HepG2 (cell line): ENCODE results near the gene SMARCA2. TPM values are rescaled to one million over a fixed set of nuclear protein-coding genes. Genes with fewer than 3 reads are reported as not detected.

Source experiments
- ATAC-seq: fragments of 200-7000 bp; cut with Tn5 transposase; 3 replicates; pipeline ENCODE4 v1.9.1; 2020; ENCODE audit warnings: mild to moderate bottlenecking, moderate library complexity
- BruUV-seq: library from RNA; stranded (reverse); fragments of 400-500 nt; replicated peaks from 2 replicates; lab custom pipeline; 2021; lab: Mats Ljungman, UMichigan
- CTCF ChIA-PET: fragments of 300-600 bp; formaldehyde crosslinking; extraction: SDS; loops from one replicate; lab custom pipeline; 2021; ENCODE audit warnings: low total read pairs, inconsistent platforms, low intra/inter-chr PET ratio; lab: Yijun Ruan, JAX
- POLR2A ChIA-PET: fragments of 350-600 bp; sonication (Branson Sonifier 250); formaldehyde crosslinking; loops from one replicate; lab custom pipeline; 2020; ENCODE audit warnings: antibody characterized with exemption, inconsistent platforms; lab: Yijun Ruan, JAX
- DNase-seq: peaks from one replicate; pipeline ENCODE4 v3.0.0-alpha.2; 2015; ENCODE audit warnings: low spot score
- FAIRE-seq: peaks from 3 replicates; lab custom pipeline; 2011; peaks lifted over from hg19 to GRCh38; lab: Jason Lieb, UNC
- H2AFZ ChIP-seq: one replicate; pipeline ENCODE4 v1.6.1; 2011; ENCODE audit warnings: low read length, inconsistent platforms
- H3K27ac ChIP-seq: fragments of 300-600 bp; 3 replicates; pipeline ENCODE4 v1.8.0; 2011; ENCODE audit warnings: mixed run types, mild to moderate bottlenecking, mixed read lengths, low read length, inconsistent platforms; ENCODE audit not compliant: insufficient read depth; ENCODE audit errors: extremely low read length
- H3K27me3 ChIP-seq, 2 experiments: fragments of 200-600 bp in 1 of 2; 2 replicates in 1 of 2; 3 replicates in 1 of 2; pipeline versions ENCODE4 v1.6.0 to v1.8.0; 2011; ENCODE audit warnings: low read length in 2 of 2, mild to moderate bottlenecking in 2 of 2, moderate library complexity in 2 of 2, inconsistent platforms in 1 of 2; ENCODE audit not compliant: insufficient read depth in 2 of 2, control insufficient read depth in 1 of 2
- H3K36me3 ChIP-seq, 2 experiments: fragments of 200-600 bp in 1 of 2; replicated peaks in 1 of 2; 2 replicates in 1 of 2; 3 replicates in 1 of 2; pipeline versions ENCODE4 v1.5.1 to v1.8.0; 2011; ENCODE audit warnings: low read length in 2 of 2, inconsistent platforms in 1 of 2; ENCODE audit not compliant: insufficient read depth in 2 of 2, control insufficient read depth in 1 of 2
- H3K4me1 ChIP-seq: 2 replicates; pipeline ENCODE4 v1.5.1; 2012; ENCODE audit warnings: low read length, inconsistent platforms; ENCODE audit not compliant: insufficient read depth
- H3K4me2 ChIP-seq: 2 replicates; pipeline ENCODE4 v1.6.0; 2011; ENCODE audit warnings: low read depth, low read length, inconsistent platforms
- H3K4me3 ChIP-seq, 3 experiments: fragments of 200-600 bp in 1 of 3; sonication (generic), shearing (Covaris generic) in 1 of 3; replicated peaks in 1 of 3; 2 replicates each; pipeline ENCODE4 v1.5.1; 2011 to 2016; ENCODE audit warnings: low read length in 3 of 3, inconsistent platforms in 2 of 3, low read depth in 2 of 3, mild to moderate bottlenecking in 2 of 3, control low read depth in 1 of 3, mixed read lengths in 1 of 3; ENCODE audit not compliant: insufficient read depth in 1 of 3
- H3K79me2 ChIP-seq: one replicate; pipeline ENCODE4 v1.6.1; 2011; ENCODE audit warnings: low read length, inconsistent platforms; ENCODE audit not compliant: insufficient read depth
- H3K9ac ChIP-seq: 2 replicates; pipeline ENCODE4 v1.6.0; 2011; ENCODE audit warnings: mild to moderate bottlenecking, low read depth, low read length, inconsistent platforms; ENCODE audit not compliant: insufficient read depth
- H3K9me3 ChIP-seq: 2 replicates; pipeline ENCODE4 v1.5.1; 2012; ENCODE audit warnings: mild to moderate bottlenecking, low read length
- H4K20me1 ChIP-seq: 2 replicates; pipeline ENCODE4 v1.6.0; 2011; ENCODE audit warnings: inconsistent platforms, mild to moderate bottlenecking, low read length, moderate library complexity; ENCODE audit not compliant: insufficient read depth
- ARNT2 ChIP-seq: sonication (generic); formaldehyde crosslinking; IDR thresholded peaks from 2 replicates; pipeline ENCODE4 v1.8.0; 2022; ENCODE audit warnings: mild to moderate bottlenecking, low read depth, missing genetic modification reagents, moderate library complexity
- BCLAF1 ChIP-seq: fragments of 450-650 bp; IDR thresholded peaks from 2 replicates; pipeline ENCODE4 v1.6.1; 2017; ENCODE audit warnings: mild to moderate bottlenecking
- FOXC1 ChIP-seq: sonication (generic); formaldehyde crosslinking; IDR thresholded peaks from 2 replicates; pipeline ENCODE4 v1.8.0; 2022; ENCODE audit warnings: mild to moderate bottlenecking, missing genetic modification reagents, borderline replicate concordance
- FOXM1 ChIP-seq: sonication (generic); formaldehyde crosslinking; IDR thresholded peaks from 2 replicates; pipeline ENCODE4 v1.5.0; 2020; ENCODE audit warnings: missing genetic modification reagents
- MTF2 ChIP-seq: sonication (generic); formaldehyde crosslinking; IDR thresholded peaks from 2 replicates; pipeline ENCODE4 v1.5.0; 2020; ENCODE audit warnings: missing genetic modification reagents, borderline replicate concordance
- NR3C1 ChIP-seq: sonication (generic); formaldehyde crosslinking; IDR thresholded peaks from 2 replicates; pipeline ENCODE4 v1.4.0; 2020; ENCODE audit warnings: missing genetic modification reagents
- PCBP2 ChIP-seq: fragments of 200-400 bp; formaldehyde crosslinking; optimal IDR thresholded peaks from 2 replicates; pipeline ENCODE3; 2018; ENCODE audit warnings: low read length, low read depth; ENCODE audit not compliant: poor library complexity, severe bottlenecking
- SMAD1 ChIP-seq: sonication (generic); formaldehyde crosslinking; IDR thresholded peaks from 2 replicates; pipeline ENCODE4 v1.4.0; 2020; ENCODE audit warnings: missing genetic modification reagents, low read depth, mild to moderate bottlenecking, borderline replicate concordance
- TARDBP ChIP-seq: sonication (generic); formaldehyde crosslinking; IDR thresholded peaks from 2 replicates; pipeline ENCODE4 v1.8.0; 2022; ENCODE audit warnings: mild to moderate bottlenecking, missing genetic modification reagents
- TBL1XR1 ChIP-seq: fragments of 150-350 bp; IDR thresholded peaks from 2 replicates; pipeline ENCODE4 v1.6.1; 2014; ENCODE audit warnings: borderline replicate concordance, low read length; ENCODE audit not compliant: partially characterized antibody
- ZNF256 ChIP-seq: sonication (generic); formaldehyde crosslinking; conservative IDR thresholded peaks from 2 replicates; pipeline ENCODE4 v1.4.0; 2020; ENCODE audit warnings: missing genetic modification reagents
- WGBS: methylation state at CpG from one replicate; pipeline ENCODE4 v1.1.6; 2017; ENCODE audit warnings: low lambda C conversion rate; 5-methylcytosine and 5-hydroxymethylcytosine counted together
- in situ Hi-C: cut with HindIII; loops from 2 replicates; pipeline ENCODE4 v1.10.0; 2017; ENCODE audit warnings: low pct_unique_long_range_greater_than_20kb; ENCODE audit not compliant: extremely low pct_ligation_motif_present
- intact Hi-C: fragments of 100-400 bp; cut with micrococcal nuclease; formaldehyde crosslinking; loops from one replicate; pipeline ENCODE4 v1.10.0; 2022; ENCODE audit not compliant: unreplicated experiment
- polyA plus RNA-seq, 8 experiments: library from polyadenylated mRNA; depleted of rRNA in 3 of 8; stranded (reverse) in 7 of 8; unstranded in 1 of 8; fragments of >200 nt; fragmentation: Illumina TruSeq in 4 of 8; extraction: Trizol in 4 of 8; gene quantifications; 2 replicates each; pipeline versions ENCODE4 v1.2.1 to v1.2.3, GENCODE V29; 2011 to 2016; ENCODE audit warnings: low read depth in 4 of 8, missing spikeins in 1 of 8, mixed read lengths in 1 of 8; ENCODE audit not compliant: insufficient read depth in 1 of 8
- total RNA-seq, 5 experiments: library from RNA; depleted of rRNA; stranded (reverse); fragments of >200 nt; fragmentation: Illumina TruSeq; extraction: Trizol; gene quantifications; 2 replicates each; pipeline ENCODE4 v1.2.3, GENCODE V29; 2016; ENCODE audit warnings: low read depth in 1 of 5

SMARCA2 gene
- total and polyA plus RNA-seq, 2 of the 13 experiments (the other 11 are each of a cell fraction or from before 2014, with no cell fraction given), result 22.5 to 23.7 TPM

- no peak for TF ChIP-seq TARDBP (CRISPR knock-in tag)
These were observed 146.5 kb downstream of the SMARCA2 start (continued) for GRCh38 chr9:2161661-2162060.

- no TSS peak for BruUV-seq
- WGBS, result 91% methylated on average over 6 of the region's 6 CpGs
- no peaks in the 10 kb centered on the region for H4K20me1 ChIP-seq
- DNase-seq (no peak), ATAC-seq (no peak)
- no peak overlapping the region for H3K4me3 ChIP-seq
- POLR2A ChIA-PET, result no interaction called here
- in situ Hi-C loops, result no loop called here
- H3K4me1 ChIP-seq, result peaks cover 9% of the 10 kb centered on the region
- no peaks in the 10 kb centered on the region; a peak in 1 of 5 replicates for H3K36me3 ChIP-seq
- H3K27me3 ChIP-seq, result no peaks in the 10 kb centered on the region
- no peak overlapping the region for H3K4me2 ChIP-seq
- no peak overlapping the region for H2AFZ ChIP-seq
- H3K27ac ChIP-seq, result no peak overlapping the region
- TF ChIP-seq FOXC1 (CRISPR knock-in tag) (no peak), SMAD1 (no peak), PCBP2 (no peak), FOXM1 (no peak), ARNT2 (CRISPR knock-in tag) (no peak), ZNF256 (CRISPR knock-in tag) (no peak), MTF2 (CRISPR knock-in tag) (no peak), TBL1XR1 (no peak), BCLAF1 (no peak), NR3C1 (CRISPR knock-in tag) (no peak)
- TF ChIP-seq, all 625 proteins: peak for 0
- no peak for FAIRE-seq
- Histone ChIP-seq H3K9ac (no peak overlapping the region), H3K79me2 (no peaks in the 10 kb centered on the region), H3K9me3 (no peaks in the 10 kb centered on the region)
- intact Hi-C loops, result no loop called here
- CTCF ChIA-PET, result no interaction called here
These were observed 148.2 kb downstream of the SMARCA2 start for GRCh38 chr9:2163231-2163885.
